ENCODE data around the gene PKD2L1.
"Not testable (repeated sequence)": the region's sequence is repeated elsewhere in the genome, so short reads cannot be mapped to it uniquely, and the experiment has no call there.

Gene PKD2L1

DNA sequence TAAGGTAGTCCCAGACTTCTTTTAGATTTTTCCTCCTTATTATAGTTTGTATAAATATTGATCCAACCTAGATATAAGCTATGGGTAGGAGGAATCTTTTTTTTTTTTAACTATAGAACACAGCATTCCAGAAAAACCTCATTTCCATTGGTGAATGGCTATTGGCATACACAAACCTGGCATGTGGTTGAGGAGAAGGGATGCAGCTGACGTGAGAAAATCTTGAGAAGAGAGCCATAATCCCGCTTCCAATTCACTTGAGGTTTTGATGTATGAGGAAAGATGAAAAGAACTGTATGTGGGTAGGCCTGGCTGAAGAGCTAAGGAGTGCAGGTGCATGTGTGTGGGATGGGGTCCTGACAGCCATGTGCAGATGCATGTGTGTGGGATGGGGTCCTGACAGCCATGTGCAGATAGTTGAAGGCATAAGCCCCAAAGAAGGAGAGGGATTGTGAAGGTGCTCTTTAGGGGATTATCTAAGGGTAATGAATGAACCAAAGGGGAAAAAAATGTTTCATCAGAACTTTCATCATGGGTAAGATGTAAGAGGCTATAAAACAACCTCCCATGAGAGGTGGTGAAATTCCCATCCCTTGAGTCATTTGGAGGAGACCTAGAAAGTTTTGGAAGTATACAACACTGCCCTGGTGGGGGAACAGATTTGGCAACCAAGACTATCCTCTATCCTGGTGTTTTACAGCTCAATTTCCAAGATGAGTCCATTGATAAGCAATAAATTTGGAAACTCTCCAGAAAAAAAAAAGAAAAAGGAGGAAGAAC lies 3.8 kb upstream of the PKD2L1 start:
- no peak for DNase-seq (ENCODE audit: low read depth)

DNA sequence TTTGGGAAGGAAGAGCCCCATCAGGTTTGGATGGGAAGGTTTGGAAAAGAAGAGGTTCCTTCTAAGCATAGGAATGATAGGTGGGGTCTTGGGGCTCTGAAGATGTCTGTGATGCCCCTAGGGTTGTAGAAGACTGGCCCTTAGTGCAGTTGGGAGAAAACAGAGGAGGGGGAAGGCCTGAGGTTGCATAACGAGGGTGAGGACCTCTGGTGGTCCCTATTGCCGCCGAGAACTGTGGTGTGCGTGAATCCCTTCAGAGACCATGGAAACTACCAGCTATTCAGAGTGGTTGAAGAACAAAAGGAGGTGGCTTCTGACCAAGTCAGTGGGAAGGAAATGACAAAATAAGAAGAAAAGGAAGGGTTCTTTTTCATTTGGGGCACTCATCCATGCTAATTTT lies 3.1 kb upstream of the PKD2L1 start:
- no peak for DNase-seq (ENCODE audit: low read depth)

DNA sequence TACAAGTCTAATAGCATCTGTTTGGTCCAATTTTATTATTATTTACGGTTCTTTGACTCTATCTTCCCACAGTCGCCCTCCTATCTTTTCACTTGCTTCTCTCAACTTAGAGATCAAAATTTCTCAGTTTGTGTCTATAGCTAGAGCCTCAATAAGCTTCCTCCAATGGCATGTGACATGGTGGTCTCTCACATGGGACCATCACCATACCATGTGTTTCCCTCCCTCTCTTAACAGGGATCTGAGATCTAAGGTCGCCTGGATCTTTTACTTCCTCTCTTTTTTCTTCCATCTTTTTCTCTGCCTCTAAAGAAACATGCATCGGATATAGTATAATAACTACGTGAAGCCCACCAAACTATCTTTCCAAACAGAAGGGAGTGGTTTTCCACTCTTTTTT lies 1.8 kb downstream of the PKD2L1 start:
- DNase-seq (ENCODE audit: low read depth) = no peak

DNA sequence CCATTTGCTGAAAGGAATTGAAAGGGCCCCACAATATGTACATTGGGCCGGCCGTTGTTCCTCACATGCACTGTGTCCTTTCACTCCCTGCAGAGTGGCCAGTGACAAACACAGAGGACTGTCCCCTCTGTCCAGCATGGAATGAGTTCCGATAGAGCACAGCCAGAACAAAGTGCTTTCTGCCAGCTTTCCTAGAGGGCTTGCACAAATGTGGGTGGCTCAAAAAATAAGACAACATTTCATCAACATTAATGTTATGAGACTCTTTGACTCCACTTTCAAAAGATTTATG lies 2.4 kb downstream of the PKD2L1 start:
- no peak for DNase-seq (ENCODE audit: low read depth)

DNA sequence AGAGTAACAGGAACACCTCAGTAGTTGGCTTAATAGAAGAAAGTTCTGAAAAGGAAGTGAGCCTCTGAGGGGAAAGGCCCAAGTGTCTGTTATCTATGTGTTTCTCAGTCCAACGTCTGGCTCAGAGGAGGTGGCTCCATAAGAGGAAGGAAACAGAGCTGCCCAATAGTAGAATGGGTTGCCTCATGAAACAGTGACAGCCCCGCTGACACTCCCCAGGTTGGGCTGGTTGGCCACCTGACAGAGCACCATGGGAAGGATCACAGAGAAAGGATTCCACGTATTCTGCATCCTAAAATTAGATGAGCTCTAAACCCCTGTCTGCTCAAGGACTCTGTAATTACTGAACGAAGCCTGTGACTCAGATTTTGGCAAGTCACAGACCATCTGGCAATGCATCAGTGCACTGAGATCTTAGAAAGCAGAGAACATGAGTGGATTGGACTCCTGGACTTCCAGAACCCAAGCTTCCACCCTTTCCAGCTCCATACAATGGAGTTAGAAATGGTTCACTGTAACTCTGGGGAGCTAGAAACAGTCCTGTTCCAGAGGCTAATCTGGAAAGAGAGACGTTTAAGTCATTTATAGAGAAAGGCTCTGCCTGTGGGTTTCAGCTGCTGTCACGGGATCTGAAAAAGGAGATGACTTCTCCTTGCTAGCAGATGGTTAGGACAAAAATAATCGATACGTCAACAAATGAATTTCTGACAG lies 2.9 kb downstream of the PKD2L1 start:
- DNase-seq (ENCODE audit: low read depth) = no peak

DNA sequence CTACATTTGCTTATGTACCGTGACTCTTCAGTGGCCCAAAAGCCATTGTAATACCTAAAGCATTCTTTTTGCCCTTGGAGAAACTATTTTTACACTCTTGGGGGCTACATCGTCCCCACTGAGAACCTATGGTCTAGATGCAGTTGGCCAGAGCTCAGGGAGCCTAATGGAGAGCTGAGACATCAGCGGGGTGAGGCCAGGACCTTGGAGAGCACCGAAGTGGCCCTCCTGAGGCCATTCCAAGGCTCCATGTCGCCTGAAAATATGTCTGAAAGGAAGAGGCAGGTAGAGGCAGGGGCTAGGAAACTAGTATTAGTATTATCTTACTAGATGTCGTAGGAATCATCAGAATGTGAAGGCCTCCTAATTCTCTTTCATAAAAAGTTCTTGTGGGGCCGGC lies 4.9 kb downstream of the PKD2L1 start:
- DNase-seq (ENCODE audit: low read depth) = no peak

DNA sequence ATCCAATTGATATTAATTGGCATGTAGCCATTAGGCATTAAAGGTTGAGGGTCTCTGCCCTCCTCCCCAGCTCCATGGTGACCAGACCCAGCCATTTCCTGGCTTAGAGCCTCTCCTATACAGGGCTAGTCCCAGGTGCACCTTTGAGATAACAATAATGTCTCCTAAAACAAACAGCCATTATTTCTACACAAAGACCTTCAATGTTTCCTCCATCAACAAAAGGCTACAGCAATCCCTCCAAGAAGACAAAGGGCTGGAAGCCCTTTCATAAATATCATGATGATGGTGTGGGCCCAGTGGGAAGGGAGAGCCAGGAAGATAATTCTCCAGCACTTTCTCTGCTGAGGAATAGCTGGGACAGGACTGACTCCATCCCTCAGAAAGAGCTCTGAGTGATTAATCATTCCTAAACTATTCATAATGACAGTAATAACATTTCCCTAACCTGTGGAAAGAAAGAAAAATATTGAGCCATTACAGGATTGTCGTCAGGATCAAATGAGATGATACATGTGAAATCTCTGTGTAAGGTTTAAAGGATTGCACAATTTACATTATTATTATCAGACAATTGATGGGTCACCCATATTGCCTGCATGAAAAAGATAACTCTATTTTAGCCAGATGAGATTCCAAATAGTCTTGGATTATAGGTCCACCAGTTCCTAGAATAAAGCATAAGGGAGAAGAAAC lies 10.2 kb downstream of the PKD2L1 start:
- no peak for DNase-seq (ENCODE audit: low read depth)

DNA sequence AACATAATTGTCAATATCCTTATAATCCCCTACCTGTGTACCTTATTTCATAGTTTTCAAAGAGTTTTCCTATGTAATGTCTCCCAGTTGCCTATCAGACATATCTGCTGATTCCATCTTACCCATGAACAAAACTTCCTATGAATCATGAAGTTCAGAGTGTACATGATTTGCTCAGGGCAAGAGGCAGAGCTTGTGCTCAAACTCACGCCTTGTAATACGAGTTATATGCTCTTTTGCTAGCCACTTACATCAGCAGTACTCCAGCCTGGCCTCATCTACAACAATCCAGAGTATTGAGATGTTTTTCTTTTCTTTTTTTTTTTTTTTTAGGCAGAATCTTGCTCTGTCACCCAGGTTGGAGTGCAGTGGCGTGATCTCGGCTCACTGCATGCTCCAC lies 11.8 kb downstream of the PKD2L1 start:
- peak; percentile 15 for DNase-seq (ENCODE audit: low read depth)

DNA sequence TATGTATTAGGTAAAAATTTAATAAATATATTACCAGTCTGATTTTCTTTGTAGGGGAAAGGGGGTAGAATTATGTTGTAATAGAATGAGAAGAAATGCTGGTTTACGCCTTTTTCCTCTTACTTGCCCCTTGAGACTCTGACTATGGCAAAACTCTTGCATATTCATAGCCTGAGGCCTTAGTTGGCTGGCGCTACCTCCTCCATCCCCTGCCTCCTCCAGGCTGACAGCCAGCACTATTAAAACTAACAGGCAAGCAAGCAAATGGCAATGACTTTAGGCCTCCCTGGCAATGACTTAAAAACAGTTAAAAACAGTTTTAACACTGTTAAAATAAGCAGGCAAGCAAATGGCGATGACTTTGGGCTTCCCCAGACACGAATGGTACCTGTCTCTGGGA lies 14.4 kb downstream of the PKD2L1 start:
- DNase-seq (ENCODE audit: low read depth) = no peak

DNA sequence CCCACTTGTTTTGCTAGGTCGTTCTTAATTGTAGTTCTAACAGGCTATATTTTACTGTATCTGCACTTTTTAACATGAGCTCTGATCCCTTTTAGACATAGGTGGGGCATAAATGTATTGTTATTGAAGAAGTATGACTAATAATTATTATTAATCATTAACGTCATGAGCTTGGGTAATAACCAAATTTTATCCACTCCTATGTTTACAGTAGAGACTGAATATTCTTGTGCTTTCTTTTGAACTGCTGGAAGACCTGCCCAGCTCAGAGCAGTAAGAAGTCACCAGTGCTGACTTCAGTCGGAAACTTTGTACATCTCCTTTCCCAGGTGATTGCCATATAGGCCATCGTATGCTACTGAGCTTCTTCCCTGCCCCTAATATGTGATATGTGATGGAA lies 18.7 kb downstream of the PKD2L1 start:
- no peak for DNase-seq (ENCODE audit: low read depth)

DNA sequence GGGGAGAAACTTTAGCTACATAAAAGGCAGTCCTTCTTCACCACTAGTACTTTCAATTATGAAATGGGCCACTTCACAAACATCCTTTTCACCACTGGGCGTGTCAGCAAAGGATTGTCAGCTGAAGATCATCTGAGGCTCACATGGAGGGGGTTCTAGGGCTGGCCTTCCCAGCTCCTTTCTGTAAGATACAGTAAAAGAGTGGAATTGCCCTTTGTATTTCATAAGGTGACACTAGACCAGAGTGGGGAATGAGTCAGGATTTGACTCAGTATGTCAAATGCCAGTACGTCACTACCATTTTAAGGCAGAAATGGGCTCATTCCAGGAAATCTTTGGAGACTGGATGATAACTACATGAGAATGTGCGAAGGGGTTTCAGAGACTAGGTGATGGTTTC lies 22.3 kb downstream of the PKD2L1 start:
- DNase-seq (ENCODE audit: low read depth) = peak; percentile 67

DNA sequence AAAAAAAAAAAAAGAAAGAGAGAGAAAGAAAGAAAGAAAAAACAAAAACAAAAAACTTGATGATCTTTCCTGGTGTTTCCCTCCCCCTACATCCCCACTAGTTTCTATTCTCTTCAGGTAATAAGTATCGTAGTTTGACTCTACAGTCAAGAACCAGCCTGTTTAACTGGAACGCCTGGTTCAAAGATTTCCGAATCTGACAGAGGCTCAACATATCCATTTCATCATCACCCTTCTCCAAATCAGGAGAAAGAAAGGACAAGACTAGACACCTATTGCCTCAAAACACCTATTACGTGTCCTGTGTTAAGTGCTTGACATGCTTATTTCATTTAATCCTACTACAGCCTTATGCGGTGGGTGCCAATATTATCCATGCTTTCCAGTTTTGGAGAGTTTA lies 23.2 kb downstream of the PKD2L1 start:
- DNase-seq (ENCODE audit: low read depth) = no peak

DNA sequence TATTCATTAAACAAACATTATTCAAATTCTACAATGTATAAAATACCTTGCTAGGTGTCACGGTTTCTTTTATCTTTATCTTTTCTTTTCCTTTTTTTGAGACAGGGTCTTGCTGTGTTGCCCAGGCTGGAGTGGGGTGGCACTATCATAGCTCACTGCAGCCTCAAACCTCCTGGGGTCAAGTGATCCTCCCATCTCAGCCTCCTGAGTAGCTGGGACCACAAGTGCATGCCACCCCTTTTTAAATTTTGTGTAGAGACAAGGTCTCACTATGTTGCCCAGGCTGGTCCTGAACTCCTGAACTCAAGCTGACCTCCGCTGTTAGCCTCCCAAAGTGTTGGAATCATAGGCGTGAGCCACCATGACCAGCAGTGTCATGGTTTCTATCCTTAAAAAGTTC lies 25.6 kb downstream of the PKD2L1 start:
- no peak for DNase-seq (ENCODE audit: low read depth)

DNA sequence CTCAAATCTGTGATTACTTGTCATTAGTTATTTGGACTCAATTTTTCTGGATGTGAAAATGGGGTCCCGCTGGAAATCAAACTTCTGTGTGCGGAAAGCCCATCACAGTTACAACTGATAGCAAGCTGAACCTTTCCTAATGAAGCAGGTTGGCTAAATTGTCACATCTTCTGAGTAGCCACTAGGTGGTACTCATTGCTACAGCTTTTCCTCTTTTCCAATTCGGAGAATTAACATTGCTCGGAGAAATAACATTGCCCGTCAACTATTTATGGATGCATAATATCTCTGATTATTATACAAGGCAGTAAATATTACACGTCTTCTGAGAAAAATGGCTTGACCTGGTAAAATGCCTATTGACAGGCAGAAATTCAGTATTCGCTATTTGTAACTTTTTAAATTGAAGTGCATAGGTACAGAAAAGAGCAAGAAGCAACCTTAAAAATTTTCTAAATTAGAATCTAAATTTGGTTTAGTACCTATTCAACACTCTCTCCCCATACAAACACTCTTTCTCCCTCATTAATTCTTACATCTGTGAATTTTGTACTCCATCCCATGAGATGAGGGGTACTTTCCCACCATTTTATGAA lies 26.2 kb downstream of the PKD2L1 start:
- peak; percentile 60 for DNase-seq (ENCODE audit: low read depth)

DNA sequence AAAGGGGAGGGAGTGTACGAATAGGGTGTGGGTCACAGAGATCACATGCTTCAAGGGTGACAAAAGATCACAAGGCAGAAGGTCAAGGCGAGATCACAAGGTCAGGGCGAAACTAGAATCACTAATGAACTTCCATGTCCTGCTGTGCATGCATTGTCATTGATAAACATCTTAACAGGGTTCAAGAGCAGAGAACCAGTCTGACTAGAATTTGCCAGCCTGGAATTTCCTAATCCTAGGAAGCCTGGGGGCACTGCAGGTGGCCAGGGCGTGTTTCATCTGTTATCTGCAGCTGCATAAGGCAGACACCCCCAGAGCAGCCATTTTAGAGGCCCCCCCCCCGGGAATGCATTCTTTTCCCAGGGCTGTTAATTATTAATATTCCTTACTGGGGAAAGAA lies 28.9 kb downstream of the PKD2L1 start:
- DNase-seq (ENCODE audit: low read depth) = not testable (repeated sequence)

DNA sequence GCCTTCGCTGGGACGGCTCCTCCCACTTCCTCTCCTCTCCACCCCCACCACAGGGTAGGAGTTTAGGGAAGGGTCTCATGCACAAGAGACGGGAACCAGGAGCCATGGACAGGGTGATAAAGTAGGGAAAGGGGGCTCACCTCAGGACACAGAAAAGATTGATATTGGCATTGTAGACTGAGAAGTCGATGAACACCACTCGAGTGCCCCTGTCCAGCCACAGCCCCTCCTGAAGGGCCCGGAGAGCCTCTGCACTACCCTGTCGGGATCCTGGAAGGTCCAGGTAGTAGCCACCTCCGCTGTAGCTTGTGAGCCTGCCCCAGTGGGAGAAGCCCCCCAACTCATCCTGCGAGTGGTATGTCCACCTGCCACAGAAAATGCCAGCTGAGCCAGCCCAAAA lies 32.8 kb downstream of the PKD2L1 start:
- DNase-seq (ENCODE audit: low read depth) = no peak

DNA sequence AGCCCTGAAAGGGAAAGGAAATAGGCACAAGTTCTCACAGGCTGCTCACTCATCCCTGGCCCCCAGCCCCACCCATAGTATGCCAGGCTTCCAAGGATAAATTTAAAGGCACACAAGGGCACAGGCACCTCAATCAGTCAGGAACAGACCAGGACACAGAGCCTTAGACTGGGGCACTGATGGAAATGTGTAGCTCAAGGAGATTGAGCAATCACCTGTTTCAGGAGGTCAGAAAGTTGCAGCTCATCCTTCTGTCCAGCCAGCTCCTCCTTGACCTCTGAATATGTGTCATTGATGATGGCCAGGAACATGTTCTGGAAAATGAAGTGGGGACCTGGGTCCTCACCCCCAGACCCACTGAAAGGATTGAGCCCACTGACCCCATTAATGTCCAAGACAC lies 37.0 kb downstream of the PKD2L1 start:
- no peak for DNase-seq (ENCODE audit: low read depth)

DNA sequence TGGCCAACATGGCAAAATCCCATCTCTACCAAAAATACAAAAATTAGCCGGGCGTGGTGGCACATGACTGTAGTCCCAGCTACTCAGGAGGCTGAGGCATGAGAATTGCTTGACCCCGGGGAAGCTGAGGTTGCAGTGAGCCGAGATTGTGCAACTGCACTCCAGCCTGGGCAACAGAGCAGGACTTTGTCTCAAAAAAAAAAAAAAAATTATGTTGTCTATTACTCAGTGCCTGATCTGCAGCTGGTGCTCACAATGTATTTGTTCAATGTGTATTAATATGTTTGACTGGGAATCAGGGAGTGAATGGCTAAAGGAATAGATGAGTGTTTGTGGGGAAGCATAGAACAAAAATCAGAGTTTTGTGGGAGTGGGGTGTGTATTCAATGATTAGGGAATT lies 37.7 kb downstream of the PKD2L1 start:
- not testable (repeated sequence) for DNase-seq (ENCODE audit: low read depth)

DNA sequence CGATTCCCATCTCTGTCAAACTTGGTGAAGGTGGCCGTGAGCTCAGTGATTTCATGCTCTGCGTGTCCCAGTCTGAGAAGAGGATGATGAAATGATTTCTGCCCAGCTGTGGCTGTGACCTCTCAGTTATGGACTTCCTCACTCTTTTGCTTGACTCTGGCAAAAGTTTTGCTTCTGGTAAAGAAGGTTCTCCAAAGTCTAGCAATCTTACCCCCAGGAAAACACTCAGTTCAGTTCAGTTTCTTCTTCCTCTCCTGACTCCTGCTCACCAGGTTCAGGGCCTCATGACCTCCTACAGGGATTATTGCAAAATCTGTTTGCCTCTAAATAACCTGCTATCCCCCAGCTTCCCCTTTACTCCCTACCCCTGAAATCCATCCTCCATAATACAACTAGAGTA lies 38.7 kb downstream of the PKD2L1 start:
- DNase-seq (ENCODE audit: low read depth) = no peak

DNA sequence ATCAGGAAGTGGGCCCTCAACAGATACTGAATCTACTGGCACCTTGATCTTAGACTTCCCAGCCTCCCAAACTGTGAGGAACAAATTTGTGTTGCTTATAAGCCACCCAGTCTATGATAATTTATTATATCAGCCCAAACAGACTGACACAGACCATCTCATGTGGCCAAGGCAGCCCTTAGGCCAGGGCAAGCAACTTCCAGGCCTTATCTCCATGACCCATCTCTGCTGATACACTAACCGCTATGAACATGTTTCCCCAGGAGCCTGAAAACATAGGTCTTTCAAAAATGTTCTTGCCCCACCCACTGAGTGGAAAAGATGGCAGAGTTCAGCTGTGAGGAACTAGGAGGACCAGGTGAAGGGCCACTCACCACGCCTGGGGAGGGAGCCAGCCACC lies 40.4 kb downstream of the PKD2L1 start:
- DNase-seq (ENCODE audit: low read depth) = no peak

DNA sequence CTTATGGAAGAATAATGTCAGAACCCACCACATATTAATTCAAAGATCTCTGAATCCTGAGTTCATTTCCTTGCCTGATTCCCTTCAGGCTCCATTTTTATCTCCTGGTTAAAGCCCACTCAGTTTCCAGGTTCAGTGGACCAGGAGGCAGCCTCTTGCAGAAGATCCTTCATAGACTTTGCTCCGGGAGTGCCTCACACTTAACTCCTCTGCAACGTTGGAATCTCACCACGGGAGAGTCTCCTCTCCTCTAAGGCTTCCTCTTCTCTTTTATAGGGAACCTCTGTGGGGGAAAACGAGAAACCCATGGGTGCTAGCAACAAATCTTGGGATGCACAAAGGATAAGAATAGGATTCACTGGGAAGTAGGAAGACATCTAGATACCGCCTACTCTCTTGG lies 41.8 kb downstream of the PKD2L1 start:
- no peak for DNase-seq (ENCODE audit: low read depth)

DNA sequence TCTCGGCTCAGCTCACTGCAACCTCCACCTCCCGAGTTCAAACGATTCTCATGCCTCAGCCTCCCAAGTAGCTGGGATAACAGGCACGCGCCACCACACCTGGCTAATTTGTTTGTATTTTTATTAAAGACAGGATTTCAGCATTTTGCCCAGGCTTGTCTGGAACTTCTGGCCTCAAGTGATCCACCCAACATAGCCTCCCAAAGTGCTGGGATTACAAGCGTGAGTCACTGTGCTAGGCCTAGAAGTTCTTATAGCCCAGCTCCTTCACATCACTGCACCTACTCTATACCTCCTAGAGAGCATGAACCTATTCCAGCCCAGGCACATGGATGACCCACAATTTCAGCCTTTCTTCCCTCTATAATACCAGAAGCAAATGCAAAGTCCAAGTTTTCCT lies 42.3 kb downstream of the PKD2L1 start:
- DNase-seq (ENCODE audit: low read depth) = no peak
